GM12873 (cell line): ENCODE results near the gene AHCY.

Experiments used
- CTCF ChIP-seq: IDR thresholded peaks from 2 replicates; pipeline ENCODE4 v1.5.1; 2012; ENCODE audit warnings: low read depth, mild to moderate bottlenecking, moderate library complexity, low read length, control low read depth; ENCODE audit not compliant: insufficient read depth; ENCODE audit errors: missing control alignments

AHCY gene

GRCh38 chr20:34312024-34312460 lies 8.9 kb upstream of the AHCY start:
- TF ChIP-seq CTCF, result no peak

- peak; percentile 35 for TF ChIP-seq CTCF
Measured at GRCh38 chr20:34311118-34312023, 8.2 kb upstream of the AHCY start.

GRCh38 chr20:34310481-34311117 lies 7.4 kb upstream of the AHCY start:
- TF ChIP-seq CTCF, result no peak

- TF ChIP-seq CTCF, result no peak
Measured at GRCh38 chr20:34309691-34310090, 6.5 kb upstream of the AHCY start.

- no peak for TF ChIP-seq CTCF
Measured at GRCh38 chr20:34305333-34306230, 2.4 kb upstream of the AHCY start.

GRCh38 chr20:34302312-34302722 lies 838 bp downstream of the AHCY start:
- no peak for TF ChIP-seq CTCF

- TF ChIP-seq CTCF, result no peak
Measured at GRCh38 chr20:34301587-34302311, 1.4 kb downstream of the AHCY start.
